ENCODE results near the gene PCBD1. TPM values are rescaled to one million over a fixed set of nuclear protein-coding genes. Genes with fewer than 3 reads are reported as not detected.

PCBD1 gene
- total and polyA plus RNA-seq, 2 experiments from 2014 or later = 33.3 to 78.5 TPM

DNA sequence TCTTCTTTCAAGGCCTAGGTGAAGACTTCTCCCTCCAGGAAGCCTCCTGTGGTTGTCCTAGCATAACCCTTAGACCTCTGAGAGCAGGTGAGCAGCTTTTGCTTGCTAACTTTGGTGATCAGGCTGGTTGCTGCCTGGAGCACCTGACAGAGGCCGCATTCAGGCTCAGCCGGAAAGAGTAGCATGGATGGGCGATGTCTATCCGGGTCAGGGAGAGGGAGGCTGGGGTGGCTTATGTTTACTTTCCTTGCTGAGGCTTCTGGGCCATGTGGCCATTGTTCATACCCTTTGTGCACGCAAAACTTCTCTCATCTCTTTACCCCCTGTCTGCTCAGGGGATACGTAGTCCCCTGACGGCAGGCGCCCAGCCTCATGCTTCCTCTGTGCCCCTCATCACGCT is 27.4 kb upstream of the PCBD1 start (continued):
- TF ChIP-seq, protein P1, sequence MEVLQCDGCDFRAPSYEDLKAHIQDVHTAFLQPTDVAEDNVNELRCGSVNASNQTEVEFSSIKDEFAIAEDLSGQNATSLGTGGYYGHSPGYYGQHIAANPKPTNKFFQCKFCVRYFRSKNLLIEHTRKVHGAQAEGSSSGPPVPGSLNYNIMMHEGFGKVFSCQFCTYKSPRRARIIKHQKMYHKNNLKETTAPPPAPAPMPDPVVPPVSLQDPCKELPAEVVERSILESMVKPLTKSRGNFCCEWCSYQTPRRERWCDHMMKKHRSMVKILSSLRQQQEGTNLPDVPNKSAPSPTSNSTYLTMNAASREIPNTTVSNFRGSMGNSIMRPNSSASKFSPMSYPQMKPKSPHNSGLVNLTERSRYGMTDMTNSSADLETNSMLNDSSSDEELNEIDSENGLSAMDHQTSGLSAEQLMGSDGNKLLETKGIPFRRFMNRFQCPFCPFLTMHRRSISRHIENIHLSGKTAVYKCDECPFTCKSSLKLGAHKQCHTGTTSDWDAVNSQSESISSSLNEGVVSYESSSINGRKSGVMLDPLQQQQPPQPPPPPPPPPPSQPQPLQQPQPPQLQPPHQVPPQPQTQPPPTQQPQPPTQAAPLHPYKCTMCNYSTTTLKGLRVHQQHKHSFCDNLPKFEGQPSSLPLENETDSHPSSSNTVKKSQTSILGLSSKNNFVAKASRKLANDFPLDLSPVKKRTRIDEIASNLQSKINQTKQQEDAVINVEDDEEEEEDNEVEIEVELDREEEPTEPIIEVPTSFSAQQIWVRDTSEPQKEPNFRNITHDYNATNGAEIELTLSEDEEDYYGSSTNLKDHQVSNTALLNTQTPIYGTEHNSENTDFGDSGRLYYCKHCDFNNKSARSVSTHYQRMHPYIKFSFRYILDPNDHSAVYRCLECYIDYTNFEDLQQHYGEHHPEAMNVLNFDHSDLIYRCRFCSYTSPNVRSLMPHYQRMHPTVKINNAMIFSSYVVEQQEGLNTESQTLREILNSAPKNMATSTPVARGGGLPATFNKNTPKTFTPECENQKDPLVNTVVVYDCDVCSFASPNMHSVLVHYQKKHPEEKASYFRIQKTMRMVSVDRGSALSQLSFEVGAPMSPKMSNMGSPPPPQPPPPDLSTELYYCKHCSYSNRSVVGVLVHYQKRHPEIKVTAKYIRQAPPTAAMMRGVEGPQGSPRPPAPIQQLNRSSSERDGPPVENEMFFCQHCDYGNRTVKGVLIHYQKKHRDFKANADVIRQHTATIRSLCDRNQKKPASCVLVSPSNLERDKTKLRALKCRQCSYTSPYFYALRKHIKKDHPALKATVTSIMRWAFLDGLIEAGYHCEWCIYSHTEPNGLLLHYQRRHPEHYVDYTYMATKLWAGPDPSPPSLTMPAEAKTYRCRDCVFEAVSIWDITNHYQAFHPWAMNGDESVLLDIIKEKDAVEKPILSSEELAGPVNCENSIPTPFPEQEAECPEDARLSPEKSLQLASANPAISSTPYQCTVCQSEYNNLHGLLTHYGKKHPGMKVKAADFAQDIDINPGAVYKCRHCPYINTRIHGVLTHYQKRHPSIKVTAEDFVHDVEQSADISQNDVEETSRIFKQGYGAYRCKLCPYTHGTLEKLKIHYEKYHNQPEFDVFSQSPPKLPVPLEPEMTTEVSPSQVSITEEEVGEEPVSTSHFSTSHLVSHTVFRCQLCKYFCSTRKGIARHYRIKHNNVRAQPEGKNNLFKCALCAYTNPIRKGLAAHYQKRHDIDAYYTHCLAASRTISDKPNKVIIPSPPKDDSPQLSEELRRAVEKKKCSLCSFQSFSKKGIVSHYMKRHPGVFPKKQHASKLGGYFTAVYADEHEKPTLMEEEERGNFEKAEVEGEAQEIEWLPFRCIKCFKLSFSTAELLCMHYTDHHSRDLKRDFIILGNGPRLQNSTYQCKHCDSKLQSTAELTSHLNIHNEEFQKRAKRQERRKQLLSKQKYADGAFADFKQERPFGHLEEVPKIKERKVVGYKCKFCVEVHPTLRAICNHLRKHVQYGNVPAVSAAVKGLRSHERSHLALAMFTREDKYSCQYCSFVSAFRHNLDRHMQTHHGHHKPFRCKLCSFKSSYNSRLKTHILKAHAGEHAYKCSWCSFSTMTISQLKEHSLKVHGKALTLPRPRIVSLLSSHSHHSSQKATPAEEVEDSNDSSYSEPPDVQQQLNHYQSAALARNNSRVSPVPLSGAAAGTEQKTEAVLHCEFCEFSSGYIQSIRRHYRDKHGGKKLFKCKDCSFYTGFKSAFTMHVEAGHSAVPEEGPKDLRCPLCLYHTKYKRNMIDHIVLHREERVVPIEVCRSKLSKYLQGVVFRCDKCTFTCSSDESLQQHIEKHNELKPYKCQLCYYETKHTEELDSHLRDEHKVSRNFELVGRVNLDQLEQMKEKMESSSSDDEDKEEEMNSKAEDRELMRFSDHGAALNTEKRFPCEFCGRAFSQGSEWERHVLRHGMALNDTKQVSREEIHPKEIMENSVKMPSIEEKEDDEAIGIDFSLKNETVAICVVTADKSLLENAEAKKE (CRISPR knock-in tag; IDR thresholded peaks at IDR 0.05) = no peak
- TF ChIP-seq ZNF331 (CRISPR knock-in tag; IDR thresholded peaks at IDR 0.05; ENCODE audit: low read depth) = no peak
- TF ChIP-seq, protein P2, sequence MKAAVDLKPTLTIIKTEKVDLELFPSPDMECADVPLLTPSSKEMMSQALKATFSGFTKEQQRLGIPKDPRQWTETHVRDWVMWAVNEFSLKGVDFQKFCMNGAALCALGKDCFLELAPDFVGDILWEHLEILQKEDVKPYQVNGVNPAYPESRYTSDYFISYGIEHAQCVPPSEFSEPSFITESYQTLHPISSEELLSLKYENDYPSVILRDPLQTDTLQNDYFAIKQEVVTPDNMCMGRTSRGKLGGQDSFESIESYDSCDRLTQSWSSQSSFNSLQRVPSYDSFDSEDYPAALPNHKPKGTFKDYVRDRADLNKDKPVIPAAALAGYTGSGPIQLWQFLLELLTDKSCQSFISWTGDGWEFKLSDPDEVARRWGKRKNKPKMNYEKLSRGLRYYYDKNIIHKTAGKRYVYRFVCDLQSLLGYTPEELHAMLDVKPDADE (IDR thresholded peaks at IDR 0.05) = no peak
- TF ChIP-seq CREB1 (CRISPR knock-in tag; IDR thresholded peaks at IDR 0.05; ENCODE audit: low read depth) = no peak
- TF ChIP-seq, protein P3, sequence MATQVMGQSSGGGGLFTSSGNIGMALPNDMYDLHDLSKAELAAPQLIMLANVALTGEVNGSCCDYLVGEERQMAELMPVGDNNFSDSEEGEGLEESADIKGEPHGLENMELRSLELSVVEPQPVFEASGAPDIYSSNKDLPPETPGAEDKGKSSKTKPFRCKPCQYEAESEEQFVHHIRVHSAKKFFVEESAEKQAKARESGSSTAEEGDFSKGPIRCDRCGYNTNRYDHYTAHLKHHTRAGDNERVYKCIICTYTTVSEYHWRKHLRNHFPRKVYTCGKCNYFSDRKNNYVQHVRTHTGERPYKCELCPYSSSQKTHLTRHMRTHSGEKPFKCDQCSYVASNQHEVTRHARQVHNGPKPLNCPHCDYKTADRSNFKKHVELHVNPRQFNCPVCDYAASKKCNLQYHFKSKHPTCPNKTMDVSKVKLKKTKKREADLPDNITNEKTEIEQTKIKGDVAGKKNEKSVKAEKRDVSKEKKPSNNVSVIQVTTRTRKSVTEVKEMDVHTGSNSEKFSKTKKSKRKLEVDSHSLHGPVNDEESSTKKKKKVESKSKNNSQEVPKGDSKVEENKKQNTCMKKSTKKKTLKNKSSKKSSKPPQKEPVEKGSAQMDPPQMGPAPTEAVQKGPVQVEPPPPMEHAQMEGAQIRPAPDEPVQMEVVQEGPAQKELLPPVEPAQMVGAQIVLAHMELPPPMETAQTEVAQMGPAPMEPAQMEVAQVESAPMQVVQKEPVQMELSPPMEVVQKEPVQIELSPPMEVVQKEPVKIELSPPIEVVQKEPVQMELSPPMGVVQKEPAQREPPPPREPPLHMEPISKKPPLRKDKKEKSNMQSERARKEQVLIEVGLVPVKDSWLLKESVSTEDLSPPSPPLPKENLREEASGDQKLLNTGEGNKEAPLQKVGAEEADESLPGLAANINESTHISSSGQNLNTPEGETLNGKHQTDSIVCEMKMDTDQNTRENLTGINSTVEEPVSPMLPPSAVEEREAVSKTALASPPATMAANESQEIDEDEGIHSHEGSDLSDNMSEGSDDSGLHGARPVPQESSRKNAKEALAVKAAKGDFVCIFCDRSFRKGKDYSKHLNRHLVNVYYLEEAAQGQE (IDR thresholded peaks at IDR 0.05; ENCODE audit: unreplicated experiment) = no peak
- TF ChIP-seq EZH2 (IDR thresholded peaks at IDR 0.05; ENCODE audit: low read depth, unreplicated experiment) = no peak

Measured in GM23338 (cell line).